ENCODE measurements around the gene MACROD2.

MACROD2 gene

DNA sequence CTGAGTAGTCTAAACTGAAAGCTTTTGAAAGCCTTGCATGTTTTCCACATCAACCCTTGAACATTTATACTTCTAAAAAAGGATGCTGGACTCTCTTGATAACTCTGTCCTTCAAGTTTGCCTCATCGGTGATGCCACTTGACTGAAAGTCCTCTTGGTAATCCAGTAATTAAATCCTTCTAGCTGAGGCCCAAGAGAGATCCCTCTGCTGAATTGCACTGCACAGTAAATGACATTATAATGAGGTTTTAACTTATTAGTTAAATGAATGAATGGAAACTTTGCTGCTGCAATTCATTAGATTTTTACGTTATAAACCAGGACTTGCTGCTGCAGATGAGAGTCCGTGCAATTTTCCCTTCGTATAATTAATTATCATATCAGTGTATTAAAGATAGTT lies 706.0 kb downstream of the MACROD2 start:
- no peak for DNase-seq (ENCODE audit: low spot score)
- TF ChIP-seq CTCF (IDR thresholded peaks at IDR 0.05; ENCODE audit: extremely low read depth, missing control alignments) = no peak

- TF ChIP-seq CTCF (IDR thresholded peaks at IDR 0.05; ENCODE audit: extremely low read depth, missing control alignments) = no peak
Measured at GRCh38 chr20:14706555-14706954, 711.2 kb downstream of the MACROD2 start.

GRCh38 chr20:14707026-14707680 lies 711.8 kb downstream of the MACROD2 start:
- DNase-seq (ENCODE audit: low spot score) = no peak
- no peak for TF ChIP-seq CTCF (IDR thresholded peaks at IDR 0.05; ENCODE audit: extremely low read depth, missing control alignments)

More at GRCh38 chr20:14706555-14706954, 711.2 kb downstream of the MACROD2 start:
- no peak for DNase-seq (ENCODE audit: low spot score)

- DNase-seq (ENCODE audit: low spot score) = no peak
- TF ChIP-seq CTCF (IDR thresholded peaks at IDR 0.05; ENCODE audit: extremely low read depth, missing control alignments) = no peak
Measured at GRCh38 chr20:14707865-14708596, 712.7 kb downstream of the MACROD2 start.

- TF ChIP-seq CTCF (IDR thresholded peaks at IDR 0.05; ENCODE audit: extremely low read depth, missing control alignments) = no peak
- no peak for DNase-seq (ENCODE audit: low spot score)
Measured at GRCh38 chr20:14709439-14709838, 714.1 kb downstream of the MACROD2 start.

DNA sequence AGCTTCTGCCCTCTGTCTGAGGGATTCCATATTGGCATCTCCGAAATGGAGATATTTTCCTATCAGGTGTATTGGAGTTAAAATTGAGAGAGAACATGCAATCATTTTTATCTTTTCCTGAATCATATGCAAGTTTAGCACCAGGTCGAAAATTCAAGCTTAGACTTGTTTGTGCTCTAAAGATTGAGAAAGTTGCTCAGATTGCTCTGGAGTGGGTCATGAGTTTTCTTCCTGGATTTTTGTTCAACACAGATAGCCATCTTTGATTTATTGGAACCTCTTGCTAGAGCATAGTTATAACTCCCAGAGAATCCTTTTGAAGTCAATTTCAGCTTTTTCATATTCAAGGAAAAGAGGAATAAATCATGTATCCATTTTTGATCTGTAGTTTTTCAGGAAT lies 715.6 kb downstream of the MACROD2 start:
- DNase-seq (ENCODE audit: low spot score) = no peak
- no peak for TF ChIP-seq CTCF (IDR thresholded peaks at IDR 0.05; ENCODE audit: extremely low read depth, missing control alignments)

GRCh38 chr20:14711652-14712051 lies 716.3 kb downstream of the MACROD2 start:
- no peak for DNase-seq (ENCODE audit: low spot score)

More at GRCh38 chr20:14711652-14712051, 716.3 kb downstream of the MACROD2 start:
- TF ChIP-seq CTCF (IDR thresholded peaks at IDR 0.05; ENCODE audit: extremely low read depth, missing control alignments) = no peak
